VCaP (cell line): Measurements from ENCODE around the gene FRMPD4.

Experiments used
- H3K27ac ChIP-seq: fragments of 450-650 bp; 2 replicates; pipeline ENCODE4 v1.5.1; 2017
- TF ChIP-seq, protein P1 (sequence below): fragments of 450-650 bp; conservative IDR thresholded peaks from 2 replicates; pipeline ENCODE4 v1.5.1; 2017; ENCODE audit warnings: mild to moderate bottlenecking, moderate library complexity

Gene FRMPD4

GRCh38 chrX:12236156-12236555, 97.9 kb downstream of the FRMPD4 start:
- TF ChIP-seq, protein P1, sequence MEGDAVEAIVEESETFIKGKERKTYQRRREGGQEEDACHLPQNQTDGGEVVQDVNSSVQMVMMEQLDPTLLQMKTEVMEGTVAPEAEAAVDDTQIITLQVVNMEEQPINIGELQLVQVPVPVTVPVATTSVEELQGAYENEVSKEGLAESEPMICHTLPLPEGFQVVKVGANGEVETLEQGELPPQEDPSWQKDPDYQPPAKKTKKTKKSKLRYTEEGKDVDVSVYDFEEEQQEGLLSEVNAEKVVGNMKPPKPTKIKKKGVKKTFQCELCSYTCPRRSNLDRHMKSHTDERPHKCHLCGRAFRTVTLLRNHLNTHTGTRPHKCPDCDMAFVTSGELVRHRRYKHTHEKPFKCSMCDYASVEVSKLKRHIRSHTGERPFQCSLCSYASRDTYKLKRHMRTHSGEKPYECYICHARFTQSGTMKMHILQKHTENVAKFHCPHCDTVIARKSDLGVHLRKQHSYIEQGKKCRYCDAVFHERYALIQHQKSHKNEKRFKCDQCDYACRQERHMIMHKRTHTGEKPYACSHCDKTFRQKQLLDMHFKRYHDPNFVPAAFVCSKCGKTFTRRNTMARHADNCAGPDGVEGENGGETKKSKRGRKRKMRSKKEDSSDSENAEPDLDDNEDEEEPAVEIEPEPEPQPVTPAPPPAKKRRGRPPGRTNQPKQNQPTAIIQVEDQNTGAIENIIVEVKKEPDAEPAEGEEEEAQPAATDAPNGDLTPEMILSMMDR = no peak
- H3K27ac ChIP-seq = no peak overlapping the region

- TF ChIP-seq, protein P1 = no peak
- H3K27ac ChIP-seq = no peak overlapping the region
Observed at GRCh38 chrX:12237131-12237530, 98.9 kb downstream of the FRMPD4 start.

GRCh38 chrX:12237771-12238170, 99.5 kb downstream of the FRMPD4 start:
- TF ChIP-seq, protein P1 = no peak

GRCh38 chrX:12239356-12240082, 101.2 kb downstream of the FRMPD4 start:
- TF ChIP-seq, protein P1 = no peak
- no peak overlapping the region for H3K27ac ChIP-seq

More at GRCh38 chrX:12237771-12238170, 99.5 kb downstream of the FRMPD4 start:
- no peak overlapping the region for H3K27ac ChIP-seq

- TF ChIP-seq, protein P1 = no peak
- no peak overlapping the region for H3K27ac ChIP-seq
Observed at GRCh38 chrX:12240491-12240890, 102.2 kb downstream of the FRMPD4 start.

GRCh38 chrX:12241026-12241425, 102.8 kb downstream of the FRMPD4 start:
- TF ChIP-seq, protein P1 = no peak
- no peak overlapping the region for H3K27ac ChIP-seq

GRCh38 chrX:12245650-12246645, 107.7 kb downstream of the FRMPD4 start:
- TF ChIP-seq, protein P1 = no peak
- no peak overlapping the region for H3K27ac ChIP-seq
